ENCODE measurements around the gene RXFP1.

The RXFP1 gene

DNA sequence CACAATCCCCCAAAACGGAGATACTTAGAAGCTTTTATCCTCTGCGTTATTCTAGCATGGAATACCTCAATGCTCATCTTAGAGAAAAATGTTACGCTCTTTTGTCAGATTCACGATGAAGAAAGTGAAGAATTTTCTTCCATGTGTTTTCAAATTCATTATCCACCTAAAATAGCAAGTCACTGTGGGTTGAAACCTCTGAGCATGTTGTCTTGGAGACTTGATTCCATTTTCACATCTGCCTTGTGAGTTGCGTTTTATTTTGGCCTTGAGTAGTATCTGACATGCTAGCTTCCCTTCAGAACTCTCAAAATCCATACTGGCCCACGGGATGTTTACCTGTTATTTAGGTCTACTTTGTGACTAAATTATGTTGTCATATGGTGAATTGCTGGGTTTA is 83.7 kb downstream of the RXFP1 start:
- WGBS (ENCODE audit: insufficient coverage): 50% methylated on average over 2 of the region's 6 CpGs
- ChIA-PET CTCF (interaction anchor here (0.7 to 1.2 kb wide), 2 partner anchors 10 to 345 kb away, joined by 3 read pairs; no protein-coding TSS in a partner anchor), POLR2A (interaction anchor here (0.8 kb wide), 1 partner anchor 121 kb away, joined by 3 read pairs; no protein-coding TSS in a partner anchor)
- Histone ChIP-seq H3K9me3 (ENCODE audit: control extremely low read depth in 1 of 5, control insufficient read depth in 4 of 5, insufficient read depth in 2 of 5, low read depth in 1 of 5, low read length in 4 of 5) (peaks cover 0 to 1% (median 0%) of the 10 kb centered on the region in 5 experiments), H3K27me3 (replicated peaks in 2 of 5; ENCODE audit: control insufficient read depth in 4 of 5, insufficient read depth in 5 of 5, low read length in 4 of 5) (no peaks in the 10 kb centered on the region), H3K4me1 (ENCODE audit: control extremely low read depth in 1 of 4, control insufficient read depth in 4 of 4, insufficient read depth in 4 of 4, low read length in 3 of 4) (peaks cover 3 to 10% (median 8%) of the 10 kb centered on the region in 4 experiments), H3K36me3 (ENCODE audit: control insufficient read depth in 4 of 4, insufficient read depth in 4 of 4, low read length in 3 of 4) (no peaks in the 10 kb centered on the region), H3K4me3 (ENCODE audit: control insufficient read depth in 1 of 7, extremely low read depth in 1 of 7, insufficient read depth in 4 of 7, low read depth in 2 of 7, low read length in 6 of 7) (peak overlapping the region in 1 of 7 experiments; percentile 47), H3K27ac (ENCODE audit: insufficient read depth in 1 of 2, low read depth in 1 of 2, low read length in 2 of 2, poor library complexity in 1 of 2, severe bottlenecking in 2 of 2) (peak overlapping the region; percentile 53 to 83)
- peak; percentile 26 to 87 (median 79) for DNase-seq

DNA sequence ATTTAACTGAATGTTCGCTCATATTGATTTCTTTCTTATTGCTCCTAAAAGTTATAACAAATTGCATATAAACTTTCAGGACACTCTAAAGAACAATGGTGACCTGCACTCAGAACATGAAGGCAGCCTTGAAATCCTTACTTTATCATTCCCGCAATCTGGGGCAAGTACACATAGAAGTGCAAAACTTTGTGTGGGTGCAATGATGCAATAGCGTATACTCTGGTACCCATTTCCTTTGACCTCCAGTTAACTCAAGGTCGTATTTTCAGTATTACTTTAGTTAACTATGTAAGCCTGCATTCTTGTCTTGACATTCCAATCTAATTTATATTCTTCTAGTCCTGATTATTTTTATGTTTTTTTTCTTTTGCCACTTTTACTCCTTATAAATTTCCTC is 85.3 kb downstream of the RXFP1 start:
- Histone ChIP-seq H3K9me3 (ENCODE audit: control extremely low read depth in 1 of 5, control insufficient read depth in 4 of 5, insufficient read depth in 2 of 5, low read depth in 1 of 5, low read length in 4 of 5) (peaks cover 0 to 1% (median 0%) of the 10 kb centered on the region in 5 experiments), H3K27me3 (replicated peaks in 2 of 5; ENCODE audit: control insufficient read depth in 4 of 5, insufficient read depth in 5 of 5, low read length in 4 of 5) (no peaks in the 10 kb centered on the region), H3K4me1 (ENCODE audit: control extremely low read depth in 1 of 4, control insufficient read depth in 4 of 4, insufficient read depth in 4 of 4, low read length in 3 of 4) (peaks cover 3 to 10% (median 8%) of the 10 kb centered on the region in 4 experiments), H3K27ac (ENCODE audit: insufficient read depth in 1 of 2, low read depth in 1 of 2, low read length in 2 of 2, poor library complexity in 1 of 2, severe bottlenecking in 2 of 2) (no peak overlapping the region), H3K4me3 (ENCODE audit: control insufficient read depth in 1 of 7, extremely low read depth in 1 of 7, insufficient read depth in 4 of 7, low read depth in 2 of 7, low read length in 6 of 7) (no peak overlapping the region), H3K36me3 (ENCODE audit: control insufficient read depth in 4 of 4, insufficient read depth in 4 of 4, low read length in 3 of 4) (no peaks in the 10 kb centered on the region)
- ChIA-PET POLR2A (no interaction called here), CTCF (no interaction called here)
- 80% methylated on average over 1 of the region's 4 CpGs for WGBS (ENCODE audit: insufficient coverage)
- no peak for DNase-seq

DNA sequence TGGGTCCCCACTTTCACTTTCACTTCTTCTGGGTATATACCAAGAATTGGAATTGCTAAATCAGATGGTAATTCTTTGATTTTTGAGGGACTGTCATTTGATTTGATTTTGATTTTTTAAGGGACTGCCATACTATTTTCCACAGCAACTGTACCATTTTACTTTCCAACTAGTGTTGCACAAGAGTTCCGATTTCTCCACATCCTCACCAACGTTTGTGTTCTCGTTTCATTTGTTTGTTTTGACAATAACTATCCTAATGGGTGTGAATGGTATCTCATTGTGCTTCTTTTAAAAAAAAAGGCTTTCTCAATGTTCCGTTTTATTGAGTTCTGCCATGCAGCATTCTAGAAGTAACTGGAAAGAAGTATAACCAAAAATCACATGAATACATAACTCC is 87.4 kb downstream of the RXFP1 start:
- H3K9me3 ChIP-seq (ENCODE audit: control extremely low read depth in 1 of 5, control insufficient read depth in 4 of 5, insufficient read depth in 2 of 5, low read depth in 1 of 5, low read length in 4 of 5): peaks cover 0 to 4% (median 1%) of the 10 kb centered on the region in 5 experiments
- H3K4me3 ChIP-seq (ENCODE audit: control insufficient read depth in 1 of 7, extremely low read depth in 1 of 7, insufficient read depth in 4 of 7, low read depth in 2 of 7, low read length in 6 of 7): no peak overlapping the region
- CTCF ChIA-PET: no interaction called here
- no peaks in the 10 kb centered on the region for H3K27me3 ChIP-seq (replicated peaks in 2 of 5; ENCODE audit: control insufficient read depth in 4 of 5, insufficient read depth in 5 of 5, low read length in 4 of 5)
- POLR2A ChIA-PET: no interaction called here
- WGBS (ENCODE audit: insufficient coverage): no CpG with 5 or more reads among the region's 4 CpGs
- no peak for DNase-seq
- no peak overlapping the region for H3K27ac ChIP-seq (ENCODE audit: insufficient read depth in 1 of 2, low read depth in 1 of 2, low read length in 2 of 2, poor library complexity in 1 of 2, severe bottlenecking in 2 of 2)
- peaks cover 3 to 12% (median 7%) of the 10 kb centered on the region in 4 experiments for H3K4me1 ChIP-seq (ENCODE audit: control extremely low read depth in 1 of 4, control insufficient read depth in 4 of 4, insufficient read depth in 4 of 4, low read length in 3 of 4)
- peaks cover 0 to 4% (median 1%) of the 10 kb centered on the region in 4 experiments for H3K36me3 ChIP-seq (ENCODE audit: control insufficient read depth in 4 of 4, insufficient read depth in 4 of 4, low read length in 3 of 4)

DNA sequence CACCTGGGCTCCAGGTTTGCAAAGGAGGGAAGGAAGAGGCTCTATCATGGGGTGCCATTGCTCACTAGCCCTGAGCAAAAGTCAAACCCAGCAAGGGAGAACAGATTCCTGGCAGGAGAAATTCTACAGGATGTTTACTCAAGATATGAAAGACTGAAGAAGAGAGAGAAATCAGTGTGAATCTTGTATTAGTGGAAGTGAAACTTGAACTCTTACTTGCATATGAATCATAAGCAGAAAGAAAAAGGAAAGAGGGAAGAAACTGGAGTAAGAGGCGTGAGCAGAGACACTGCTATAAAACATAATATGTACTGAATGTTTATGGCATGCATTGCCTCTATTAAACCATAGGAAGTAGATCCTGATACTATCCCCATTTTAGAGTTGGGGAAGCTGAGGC is 89.1 kb downstream of the RXFP1 start:
- H3K36me3 ChIP-seq (ENCODE audit: control insufficient read depth in 4 of 4, insufficient read depth in 4 of 4, low read length in 3 of 4): peaks cover 0 to 10% (median 2%) of the 10 kb centered on the region in 4 experiments
- H3K27ac ChIP-seq (ENCODE audit: insufficient read depth in 1 of 2, low read depth in 1 of 2, low read length in 2 of 2, poor library complexity in 1 of 2, severe bottlenecking in 2 of 2): no peak overlapping the region
- no peaks in the 10 kb centered on the region for H3K27me3 ChIP-seq (replicated peaks in 2 of 5; ENCODE audit: control insufficient read depth in 4 of 5, insufficient read depth in 5 of 5, low read length in 4 of 5)
- ChIA-PET CTCF (no interaction called here), POLR2A (no interaction called here)
- no peak overlapping the region for H3K4me3 ChIP-seq (ENCODE audit: control insufficient read depth in 1 of 7, extremely low read depth in 1 of 7, insufficient read depth in 4 of 7, low read depth in 2 of 7, low read length in 6 of 7)
- no peak for DNase-seq
- WGBS (ENCODE audit: insufficient coverage): 100% methylated on average over 1 of the region's 1 CpG
- peaks cover 0 to 2% (median 0%) of the 10 kb centered on the region in 4 experiments for H3K4me1 ChIP-seq (ENCODE audit: control extremely low read depth in 1 of 4, control insufficient read depth in 4 of 4, insufficient read depth in 4 of 4, low read length in 3 of 4)
- peaks cover 1 to 13% (median 3%) of the 10 kb centered on the region in 5 experiments for H3K9me3 ChIP-seq (ENCODE audit: control extremely low read depth in 1 of 5, control insufficient read depth in 4 of 5, insufficient read depth in 2 of 5, low read depth in 1 of 5, low read length in 4 of 5)

DNA sequence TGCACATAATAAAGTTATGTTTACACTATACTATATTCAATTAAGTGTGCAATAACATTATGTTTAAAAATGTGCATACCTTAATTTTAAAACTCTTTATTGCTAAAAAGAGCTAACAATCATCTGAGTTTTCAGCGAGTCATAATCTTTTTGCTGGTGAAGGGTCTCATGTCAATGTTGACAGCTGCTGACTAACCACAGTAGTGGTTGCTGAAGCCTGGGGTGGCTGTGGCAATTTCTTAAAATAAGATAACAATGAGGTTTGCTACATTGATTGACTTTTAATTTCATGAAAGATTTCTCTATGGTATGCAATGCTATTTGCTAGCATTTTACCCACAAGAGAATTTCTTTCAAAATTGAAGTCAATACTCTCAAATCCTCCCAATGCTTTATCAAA is 91.4 kb downstream of the RXFP1 start:
- peaks cover 0 to 10% (median 2%) of the 10 kb centered on the region in 4 experiments for H3K36me3 ChIP-seq (ENCODE audit: control insufficient read depth in 4 of 4, insufficient read depth in 4 of 4, low read length in 3 of 4)
- H3K4me1 ChIP-seq (ENCODE audit: control extremely low read depth in 1 of 4, control insufficient read depth in 4 of 4, insufficient read depth in 4 of 4, low read length in 3 of 4): peaks cover 0 to 2% (median 0%) of the 10 kb centered on the region in 4 experiments
- peaks cover 1 to 13% (median 3%) of the 10 kb centered on the region in 5 experiments for H3K9me3 ChIP-seq (ENCODE audit: control extremely low read depth in 1 of 5, control insufficient read depth in 4 of 5, insufficient read depth in 2 of 5, low read depth in 1 of 5, low read length in 4 of 5)
- DNase-seq: peak in 2 of 3 donors; percentile 47 to 53
- H3K27me3 ChIP-seq (replicated peaks in 2 of 5; ENCODE audit: control insufficient read depth in 4 of 5, insufficient read depth in 5 of 5, low read length in 4 of 5): no peaks in the 10 kb centered on the region
- POLR2A ChIA-PET: no interaction called here
- H3K4me3 ChIP-seq (ENCODE audit: control insufficient read depth in 1 of 7, extremely low read depth in 1 of 7, insufficient read depth in 4 of 7, low read depth in 2 of 7, low read length in 6 of 7): no peak overlapping the region
- CTCF ChIA-PET: no interaction called here
- WGBS (ENCODE audit: insufficient coverage): 40% methylated on average over 1 of the region's 1 CpG
- H3K27ac ChIP-seq (ENCODE audit: insufficient read depth in 1 of 2, low read depth in 1 of 2, low read length in 2 of 2, poor library complexity in 1 of 2, severe bottlenecking in 2 of 2): no peak overlapping the region

DNA sequence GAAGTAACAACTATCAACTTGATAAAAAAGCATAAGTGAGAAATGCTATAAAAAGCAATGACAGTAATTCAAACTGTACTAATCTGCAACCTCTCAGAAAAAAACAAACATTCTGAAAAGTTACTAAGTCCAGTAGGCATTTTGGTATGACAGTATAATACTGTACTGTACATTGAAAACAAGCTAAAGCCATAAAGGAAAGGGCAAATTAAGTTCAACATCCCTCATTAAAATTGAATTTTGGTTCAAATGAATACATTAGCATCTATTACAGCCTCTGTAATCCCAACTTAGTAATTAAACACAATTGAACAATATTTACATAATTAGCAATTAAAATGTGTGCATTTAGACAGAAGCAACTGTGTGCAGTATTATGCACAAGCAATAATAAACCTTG is 96.3 kb downstream of the RXFP1 start:
- CTCF ChIA-PET: interaction anchor here (1.0 kb wide), 1 partner anchor 363 kb away, joined by 3 read pairs; no protein-coding TSS in a partner anchor

DNA sequence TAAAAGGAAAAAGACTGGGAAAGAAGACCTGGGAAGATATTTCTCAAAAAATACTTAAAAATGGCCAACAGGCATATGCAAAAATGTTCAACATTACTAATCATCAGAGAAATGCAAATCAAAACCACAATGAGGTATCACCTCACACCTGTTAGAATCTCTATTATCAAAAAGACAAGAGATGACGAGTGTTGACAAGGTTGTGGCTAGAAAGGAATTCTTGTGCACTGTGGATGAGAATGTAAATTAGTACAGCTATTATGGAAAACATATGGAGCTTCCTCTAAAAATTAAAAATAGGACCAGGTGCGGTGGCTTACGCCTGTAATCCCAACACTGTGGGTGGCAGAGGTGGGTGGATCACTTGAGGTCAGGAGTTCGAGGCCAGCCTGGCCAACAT is 100.0 kb downstream of the RXFP1 start:
- 100% methylated on average over 1 of the region's 4 CpGs for WGBS (ENCODE audit: insufficient coverage)
- POLR2A ChIA-PET: no interaction called here
- Histone ChIP-seq H3K4me3 (ENCODE audit: control insufficient read depth in 1 of 7, extremely low read depth in 1 of 7, insufficient read depth in 4 of 7, low read depth in 2 of 7, low read length in 6 of 7) (no peak overlapping the region), H3K9me3 (ENCODE audit: control extremely low read depth in 1 of 5, control insufficient read depth in 4 of 5, insufficient read depth in 2 of 5, low read depth in 1 of 5, low read length in 4 of 5) (no peaks in the 10 kb centered on the region), H3K27ac (ENCODE audit: insufficient read depth in 1 of 2, low read depth in 1 of 2, low read length in 2 of 2, poor library complexity in 1 of 2, severe bottlenecking in 2 of 2) (no peak overlapping the region), H3K27me3 (replicated peaks in 2 of 5; ENCODE audit: control insufficient read depth in 4 of 5, insufficient read depth in 5 of 5, low read length in 4 of 5) (no peaks in the 10 kb centered on the region), H3K36me3 (ENCODE audit: control insufficient read depth in 4 of 4, insufficient read depth in 4 of 4, low read length in 3 of 4) (peaks cover 0 to 6% (median 0%) of the 10 kb centered on the region in 4 experiments), H3K4me1 (ENCODE audit: control extremely low read depth in 1 of 4, control insufficient read depth in 4 of 4, insufficient read depth in 4 of 4, low read length in 3 of 4) (peaks cover 0 to 5% (median 0%) of the 10 kb centered on the region in 4 experiments)
- no peak for DNase-seq
- CTCF ChIA-PET: interaction anchor here (1.1 to 1.4 kb wide), 3 partner anchors 126 to 367 kb away, joined by 3 to 4 read pairs (median 3); no protein-coding TSS in a partner anchor

More for the DNA sequence above, 96.3 kb downstream of the RXFP1 start:
- Histone ChIP-seq H3K27me3 (replicated peaks in 2 of 5; ENCODE audit: control insufficient read depth in 4 of 5, insufficient read depth in 5 of 5, low read length in 4 of 5) (no peaks in the 10 kb centered on the region), H3K27ac (ENCODE audit: insufficient read depth in 1 of 2, low read depth in 1 of 2, low read length in 2 of 2, poor library complexity in 1 of 2, severe bottlenecking in 2 of 2) (no peak overlapping the region), H3K36me3 (ENCODE audit: control insufficient read depth in 4 of 4, insufficient read depth in 4 of 4, low read length in 3 of 4) (peaks cover 0 to 11% (median 5%) of the 10 kb centered on the region in 4 experiments), H3K9me3 (ENCODE audit: control extremely low read depth in 1 of 5, control insufficient read depth in 4 of 5, insufficient read depth in 2 of 5, low read depth in 1 of 5, low read length in 4 of 5) (peaks cover 0 to 13% (median 3%) of the 10 kb centered on the region in 5 experiments), H3K4me3 (ENCODE audit: control insufficient read depth in 1 of 7, extremely low read depth in 1 of 7, insufficient read depth in 4 of 7, low read depth in 2 of 7, low read length in 6 of 7) (no peak overlapping the region), H3K4me1 (ENCODE audit: control extremely low read depth in 1 of 4, control insufficient read depth in 4 of 4, insufficient read depth in 4 of 4, low read length in 3 of 4) (peaks cover 0 to 2% (median 0%) of the 10 kb centered on the region in 4 experiments)
- DNase-seq: no peak
- POLR2A ChIA-PET: no interaction called here
